ENCODE data around the gene LRFN3.

- no peak for TF ChIP-seq CTCF (conservative IDR thresholded peaks at IDR 0.05; ENCODE audit: low read length)
- no peak for TF ChIP-seq EZH2phosphoT487 (IDR thresholded peaks at IDR 0.05; ENCODE audit: borderline replicate concordance, low read depth, low read length)
Observed at GRCh38 chr19:35928507-35928906, 7.7 kb upstream of the LRFN3 start.

Data from OCI-LY7 (cell line).